H9 (cell line): Measurements from ENCODE around the gene ANTXR2. TPM values are rescaled to one million over a fixed set of nuclear protein-coding genes. Genes with fewer than 3 reads are reported as not detected.

Experiments used
- DNase-seq: peaks from one replicate; pipeline ENCODE4 v3.0.0-alpha.2; 2017
- H2AFZ ChIP-seq: one replicate; pipeline ENCODE4 v1.6.1; 2013; ENCODE audit warnings: mild to moderate bottlenecking, low read length, control low read depth, moderate library complexity
- H2AK5ac ChIP-seq: 2 replicates; pipeline ENCODE4 v1.6.1; 2013; ENCODE audit warnings: low read length, control low read depth, mixed read lengths; ENCODE audit not compliant: insufficient read length
- H2BK120ac ChIP-seq: one replicate; pipeline ENCODE4 v1.6.1; 2013; ENCODE audit warnings: low read depth, mild to moderate bottlenecking, low read length, control low read depth, inconsistent platforms; ENCODE audit not compliant: poor library complexity, severe bottlenecking
- H2BK12ac ChIP-seq: 2 replicates; pipeline ENCODE4 v1.6.1; 2013; ENCODE audit warnings: low read length, control low read depth, mixed read lengths, low read depth; ENCODE audit not compliant: insufficient read length
- H2BK15ac ChIP-seq: 2 replicates; pipeline ENCODE4 v1.6.1; 2013; ENCODE audit warnings: low read depth, low read length, control low read depth
- H2BK20ac ChIP-seq: one replicate; pipeline ENCODE4 v1.6.1; 2013; ENCODE audit warnings: low read depth, mild to moderate bottlenecking, low read length, control low read depth, inconsistent platforms; ENCODE audit not compliant: poor library complexity, severe bottlenecking
- H2BK5ac ChIP-seq: 2 replicates; pipeline ENCODE4 v1.6.1; 2013; ENCODE audit warnings: low read length, control low read depth, mixed read lengths; ENCODE audit not compliant: insufficient read length
- H3K14ac ChIP-seq: 2 replicates; pipeline ENCODE4 v1.6.1; 2013; ENCODE audit warnings: low read length, control low read depth; ENCODE audit not compliant: insufficient read depth
- H3K18ac ChIP-seq: 2 replicates; pipeline ENCODE4 v1.6.1; 2013; ENCODE audit warnings: low read depth, mild to moderate bottlenecking, mixed read lengths, low read length, control low read depth; ENCODE audit not compliant: insufficient read length
- H3K23ac ChIP-seq: 2 replicates; pipeline ENCODE4 v1.6.1; 2013; ENCODE audit warnings: low read length, control low read depth, mixed read lengths, low read depth; ENCODE audit not compliant: insufficient read length
- H3K23me2 ChIP-seq: 2 replicates; pipeline ENCODE4 v1.6.1; 2013; ENCODE audit warnings: low read depth, mild to moderate bottlenecking, mixed read lengths, low read length, control low read depth; ENCODE audit not compliant: insufficient read length, poor library complexity, severe bottlenecking
- H3K27ac ChIP-seq: 2 replicates; pipeline ENCODE4 v1.5.1; 2013; ENCODE audit warnings: low read length, control low read depth, mixed read lengths, low read depth; ENCODE audit not compliant: insufficient read length
- H3K27me3 ChIP-seq: 2 replicates; pipeline ENCODE4 v1.6.1; 2013; ENCODE audit warnings: low read length, control low read depth, inconsistent platforms; ENCODE audit not compliant: insufficient read depth
- H3K4ac ChIP-seq: 2 replicates; pipeline ENCODE4 v1.6.1; 2013; ENCODE audit warnings: low read depth, mild to moderate bottlenecking, control low read depth, inconsistent platforms, low read length, moderate library complexity
- H3K4me1 ChIP-seq: 2 replicates; pipeline ENCODE4 v1.6.1; 2013; ENCODE audit warnings: low read length, control low read depth, inconsistent platforms; ENCODE audit not compliant: insufficient read depth
- H3K4me2 ChIP-seq: 2 replicates; pipeline ENCODE4 v1.6.1; 2013; ENCODE audit warnings: low read length, control low read depth, mixed read lengths; ENCODE audit not compliant: insufficient read length, insufficient read depth
- H3K56ac ChIP-seq: 2 replicates; pipeline ENCODE4 v1.6.1; 2013; ENCODE audit warnings: low read depth, mild to moderate bottlenecking, mixed read lengths, low read length, control low read depth; ENCODE audit not compliant: insufficient read length
- H3K79me1 ChIP-seq: 2 replicates; pipeline ENCODE4 v1.6.1; 2013; ENCODE audit warnings: low read depth, mild to moderate bottlenecking, moderate library complexity, low read length, control low read depth, inconsistent platforms; ENCODE audit not compliant: insufficient read depth, poor library complexity, severe bottlenecking
- H3K79me2 ChIP-seq: 2 replicates; pipeline ENCODE4 v1.6.1; 2013; ENCODE audit warnings: low read length, control low read depth, inconsistent platforms; ENCODE audit not compliant: insufficient read depth
- H3K9ac ChIP-seq: 2 replicates; pipeline ENCODE4 v1.6.1; 2013; ENCODE audit warnings: low read length, control low read depth, mixed read lengths; ENCODE audit not compliant: insufficient read length; ENCODE audit errors: extremely low read depth
- H3K9me3 ChIP-seq: one replicate; pipeline ENCODE4 v1.6.1; 2013; ENCODE audit warnings: low read depth, low read length, inconsistent platforms; ENCODE audit not compliant: control insufficient read depth
- H3T11ph ChIP-seq: one replicate; pipeline ENCODE4 v1.6.1; 2013; ENCODE audit warnings: mild to moderate bottlenecking, low read length, control low read depth, inconsistent platforms
- H4K20me1 ChIP-seq: one replicate; pipeline ENCODE4 v1.6.1; 2013; ENCODE audit not compliant: control insufficient read depth, insufficient read length, insufficient read depth
- H4K5ac ChIP-seq: 2 replicates; pipeline ENCODE4 v1.6.1; 2013; ENCODE audit warnings: low read depth, mild to moderate bottlenecking, mixed read lengths, low read length, control low read depth; ENCODE audit not compliant: insufficient read length
- H4K8ac ChIP-seq: replicated peaks from 2 replicates; pipeline ENCODE4 v1.6.1; 2013; ENCODE audit warnings: low read length, control low read depth, mixed read lengths, low read depth; ENCODE audit not compliant: insufficient read length
- H4K91ac ChIP-seq: 2 replicates; pipeline ENCODE4 v1.6.1; 2013; ENCODE audit warnings: low read depth, mild to moderate bottlenecking, moderate library complexity, mixed read lengths, low read length, control low read depth; ENCODE audit not compliant: insufficient read length
- H3K27ac Mint-ChIP-seq, 3 experiments: 2 replicates in 2 of 3; 3 replicates in 1 of 3; pipeline ENCODE4 v1.8.0; 2020 to 2021; ENCODE audit warnings: mixed read lengths in 3 of 3, mild to moderate bottlenecking in 1 of 3, moderate library complexity in 1 of 3
- H3K27me3 Mint-ChIP-seq: 2 replicates; pipeline ENCODE4 v1.8.0; 2021; ENCODE audit warnings: low read depth, mild to moderate bottlenecking, moderate library complexity, mixed read lengths
- H3K36me3 Mint-ChIP-seq, 3 experiments: 2 replicates in 2 of 3; 3 replicates in 1 of 3; pipeline ENCODE4 v1.8.0; 2020 to 2021; ENCODE audit warnings: low read depth in 3 of 3, mixed read lengths in 3 of 3; ENCODE audit not compliant: insufficient read depth in 1 of 3
- H3K4me1 Mint-ChIP-seq, 2 experiments: 2 replicates each; pipeline ENCODE4 v1.8.0; 2020; ENCODE audit warnings: mixed read lengths in 2 of 2
- H3K4me3 Mint-ChIP-seq, 2 experiments: 2 replicates in 1 of 2; 3 replicates in 1 of 2; pipeline ENCODE4 v1.8.0; 2020 to 2021; ENCODE audit warnings: mild to moderate bottlenecking in 2 of 2, mixed read lengths in 2 of 2, moderate library complexity in 1 of 2
- H3K9me3 Mint-ChIP-seq, 2 experiments: 2 replicates in 1 of 2; 3 replicates in 1 of 2; pipeline ENCODE4 v1.8.0; 2020; ENCODE audit warnings: mild to moderate bottlenecking in 2 of 2, mixed read lengths in 2 of 2, moderate library complexity in 1 of 2
- CTCF ChIP-seq: fragments of 200-600 bp; sonication (generic); conservative IDR thresholded peaks from 3 replicates; pipeline ENCODE4 v1.8.0; 2021; ENCODE audit warnings: antibody characterized with exemption, mild to moderate bottlenecking
- WGBS: extraction: QIAGEN DNeasy Blood & Tissue Kit; methylation state at CpG from one replicate; pipeline ENCODE4 v1.1.7; 2013; ENCODE audit warnings: missing lambda C conversion rate, low lambda C conversion rate, mixed read lengths; ENCODE audit not compliant: insufficient read length; ENCODE audit errors: extremely low coverage; 5-methylcytosine and 5-hydroxymethylcytosine counted together
- total RNA-seq: library from RNA; stranded (reverse); gene quantifications from 2 replicates; pipeline ENCODE4 v1.2.1, GENCODE V29; 2021

Gene ANTXR2
- total RNA-seq, 1 experiment from 2014 or later, result 4.7 TPM

DNA sequence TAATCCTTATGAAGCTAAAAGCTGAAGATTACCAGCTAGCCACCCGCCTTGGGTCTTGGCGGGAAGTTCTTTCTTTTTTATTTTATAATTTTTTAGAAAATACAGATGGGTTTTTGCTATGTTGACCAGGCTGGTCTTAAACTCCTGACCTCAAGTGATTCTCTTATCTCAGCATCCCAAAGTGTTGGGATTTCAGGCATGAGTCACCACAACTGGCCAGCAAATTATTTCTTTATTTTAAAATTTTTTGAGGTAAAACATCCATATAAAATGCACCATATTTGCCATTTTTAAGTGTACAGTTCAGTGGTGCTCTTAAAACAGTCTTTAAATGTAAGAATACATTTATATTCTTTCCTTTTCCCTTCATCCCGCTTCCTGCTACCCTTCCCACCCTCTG lies 40.6 kb upstream of the ANTXR2 start:
- Histone ChIP-seq H3K79me2 (no peaks in the 10 kb centered on the region), H3K4ac (no peak overlapping the region), H4K91ac (no peak overlapping the region), H2AK5ac (no peak overlapping the region), H3K14ac (no peak overlapping the region), H3K4me1 (no peaks in the 10 kb centered on the region), H4K20me1 (no peaks in the 10 kb centered on the region), H3T11ph (no peak overlapping the region), H3K4me2 (no peak overlapping the region), H4K5ac (no peak overlapping the region), H2BK12ac (no peak overlapping the region), H2BK120ac (no peak overlapping the region), H3K18ac (no peak overlapping the region), H3K27ac (no peak overlapping the region), H3K9ac (no peak overlapping the region), H2BK15ac (no peak overlapping the region), H3K27me3 (no peaks in the 10 kb centered on the region), H3K23me2 (no peaks in the 10 kb centered on the region), H4K8ac (no peak overlapping the region), H3K23ac (no peak overlapping the region), H2BK5ac (no peak overlapping the region), H2AFZ (no peak overlapping the region), H3K9me3 (no peaks in the 10 kb centered on the region), H2BK20ac (no peak overlapping the region), H3K79me1 (no peaks in the 10 kb centered on the region), H3K56ac (no peak overlapping the region)
- TF ChIP-seq CTCF, result no peak
- Mint-ChIP-seq H3K27me3 (peaks cover 2% of the 10 kb centered on the region), H3K27ac (no peak overlapping the region), H3K4me1 (no peaks in the 10 kb centered on the region), H3K9me3 (peaks cover 0 to 4% of the 10 kb centered on the region in 2 experiments; a peak in 1 of 5 replicates), H3K4me3 (no peak overlapping the region), H3K36me3 (no peaks in the 10 kb centered on the region; a peak in 1 of 7 replicates)
- no CpG with 5 or more reads among the region's 3 CpGs for WGBS
- no peak for DNase-seq
